IPS-NIHi7 (cell line): Measurements from ENCODE around the gene DLG1.
A peak's percentile ranks its signal among the peaks of the same experiment; 100 is the strongest.

Experiments
- DNase-seq: peaks from one replicate; pipeline ENCODE4 v3.0.0; 2012; ENCODE audit warnings: mixed read lengths; ENCODE audit errors: extremely low spot score

The DLG1 gene

GRCh38 chr3:197248341-197248740 is 50.1 kb downstream of the DLG1 start:
- DNase-seq: no peak

DNA sequence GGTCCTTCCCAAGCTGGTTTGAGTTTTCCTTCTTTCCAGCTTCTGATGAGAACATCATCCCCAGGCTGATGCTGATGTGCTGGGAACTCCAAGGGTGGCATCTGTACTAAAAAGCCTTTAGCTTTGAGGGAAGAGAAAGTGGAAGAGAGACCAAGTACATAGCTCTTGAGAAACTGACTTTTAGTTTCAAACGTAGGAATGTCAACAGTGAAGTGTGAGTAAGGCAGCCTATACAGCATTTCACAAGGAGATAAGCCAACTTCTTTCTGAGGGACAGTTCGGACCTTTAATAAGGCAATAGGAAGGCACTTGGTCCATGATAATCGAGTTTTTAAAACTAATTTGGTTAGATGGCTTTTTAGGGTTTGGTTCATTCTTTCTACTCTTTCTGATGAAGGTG is 53.7 kb downstream of the DLG1 start:
- DNase-seq: no peak

- no peak for DNase-seq
These were observed 55.5 kb downstream of the DLG1 start for GRCh38 chr3:197242784-197243432.

GRCh38 chr3:197241173-197241572 is 57.2 kb downstream of the DLG1 start:
- no peak for DNase-seq

GRCh38 chr3:197239857-197240256 is 58.6 kb downstream of the DLG1 start:
- no peak for DNase-seq

- no peak for DNase-seq
These were observed 59.6 kb downstream of the DLG1 start for GRCh38 chr3:197238842-197239241.

DNA sequence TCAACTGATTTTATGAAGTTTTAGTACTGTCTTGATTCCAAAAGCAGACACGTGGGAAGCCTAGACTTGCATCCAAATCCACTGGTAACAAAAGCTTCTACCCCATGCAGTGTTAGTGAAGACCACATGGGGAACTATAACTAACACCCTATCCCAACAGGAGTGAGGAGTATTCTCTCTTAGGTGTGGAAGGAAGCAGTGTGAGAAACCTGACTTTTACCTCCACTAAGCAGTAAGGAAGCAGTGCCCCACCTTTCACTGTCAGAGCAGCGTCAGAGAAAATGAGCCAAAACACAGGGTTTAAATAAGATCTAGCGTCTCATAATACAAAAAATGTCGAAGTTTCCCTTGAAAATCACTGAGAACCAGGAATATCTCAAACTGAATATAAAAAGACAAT is 60.5 kb downstream of the DLG1 start:
- no peak for DNase-seq

GRCh38 chr3:197236362-197236761 is 62.0 kb downstream of the DLG1 start:
- no peak for DNase-seq

DNA sequence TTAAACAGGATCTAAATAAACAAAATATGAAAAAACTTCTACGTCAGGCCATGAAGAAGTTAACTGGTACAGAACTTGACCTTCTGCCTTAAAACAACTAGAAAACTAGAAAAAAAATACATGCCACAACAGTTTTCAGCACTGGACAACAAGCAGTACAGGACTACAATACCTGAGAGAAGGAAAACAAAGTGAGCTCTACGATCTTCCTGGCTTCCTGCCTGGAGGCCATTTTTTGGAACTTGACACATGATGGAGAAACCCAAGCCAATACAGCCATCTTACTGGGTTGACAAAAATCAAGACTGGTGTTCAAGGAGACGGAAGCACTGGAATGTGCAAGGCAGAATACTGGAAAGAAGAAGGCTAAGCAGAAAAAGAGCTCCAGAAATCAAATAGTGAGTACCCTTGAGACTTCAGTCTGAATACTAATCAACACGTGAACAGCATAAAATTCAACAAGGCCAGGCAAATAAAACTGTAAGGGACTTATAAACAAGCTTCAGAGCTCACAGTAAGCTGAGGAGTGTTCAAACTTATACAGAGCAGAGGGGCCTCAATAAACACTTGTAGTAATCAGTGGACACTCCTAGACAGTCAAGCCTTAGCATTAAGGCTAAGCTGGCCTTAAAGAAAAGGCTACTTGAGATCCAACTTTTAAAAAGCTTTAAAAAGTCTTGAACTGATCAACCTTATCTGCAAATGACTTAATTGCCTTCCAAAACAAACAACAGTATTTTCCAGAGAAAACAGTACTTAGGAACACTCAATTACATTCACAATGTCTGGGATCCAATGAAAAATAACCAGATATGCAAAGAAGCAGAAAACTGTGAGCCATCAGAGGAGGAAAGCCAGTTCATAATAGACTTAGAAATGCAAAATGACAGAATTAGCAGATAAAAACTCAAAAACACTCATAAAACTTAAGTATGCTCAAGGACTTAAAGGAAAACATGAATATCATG is 63.2 kb downstream of the DLG1 start:
- DNase-seq: no peak

DNA sequence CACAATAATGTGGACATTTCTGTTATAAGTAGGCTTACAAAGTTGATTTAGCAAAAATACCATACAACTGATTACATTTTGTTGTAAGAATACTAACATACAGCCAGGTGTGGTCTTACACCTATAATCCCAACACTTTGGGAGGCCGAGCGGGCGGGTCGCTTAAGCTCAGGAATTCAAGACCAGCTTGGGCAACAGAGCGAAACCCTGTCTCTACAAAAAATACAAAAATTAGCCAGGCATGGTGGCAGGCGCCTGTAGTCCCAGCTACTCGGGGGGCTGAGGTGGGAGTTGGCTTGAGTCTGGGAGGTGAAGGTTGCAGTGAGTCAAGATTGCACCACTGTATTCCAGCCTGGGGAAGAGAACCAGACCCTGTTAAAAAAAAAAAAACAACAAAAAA is 67.1 kb downstream of the DLG1 start:
- no peak for DNase-seq

DNA sequence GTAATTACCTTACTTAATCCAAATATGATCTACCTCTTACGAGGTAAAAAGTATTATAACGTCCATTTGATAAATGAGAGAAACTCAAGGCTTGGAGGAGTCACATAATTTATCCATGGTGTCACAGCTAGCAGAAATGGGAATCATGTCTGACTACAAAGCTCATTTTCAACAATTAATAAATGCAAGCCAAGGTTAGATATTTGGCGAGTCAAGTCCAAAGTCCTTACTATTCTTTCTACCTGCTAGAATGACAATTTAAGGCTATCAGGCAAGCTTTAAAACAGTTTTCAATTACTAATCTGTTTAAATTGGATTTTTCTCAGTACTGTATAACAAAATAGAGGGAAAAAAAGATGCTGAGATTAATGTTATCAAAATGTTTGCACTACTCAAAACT is 68.6 kb downstream of the DLG1 start:
- no peak for DNase-seq

GRCh38 chr3:197229178-197229577 is 69.2 kb downstream of the DLG1 start:
- DNase-seq: no peak

DNA sequence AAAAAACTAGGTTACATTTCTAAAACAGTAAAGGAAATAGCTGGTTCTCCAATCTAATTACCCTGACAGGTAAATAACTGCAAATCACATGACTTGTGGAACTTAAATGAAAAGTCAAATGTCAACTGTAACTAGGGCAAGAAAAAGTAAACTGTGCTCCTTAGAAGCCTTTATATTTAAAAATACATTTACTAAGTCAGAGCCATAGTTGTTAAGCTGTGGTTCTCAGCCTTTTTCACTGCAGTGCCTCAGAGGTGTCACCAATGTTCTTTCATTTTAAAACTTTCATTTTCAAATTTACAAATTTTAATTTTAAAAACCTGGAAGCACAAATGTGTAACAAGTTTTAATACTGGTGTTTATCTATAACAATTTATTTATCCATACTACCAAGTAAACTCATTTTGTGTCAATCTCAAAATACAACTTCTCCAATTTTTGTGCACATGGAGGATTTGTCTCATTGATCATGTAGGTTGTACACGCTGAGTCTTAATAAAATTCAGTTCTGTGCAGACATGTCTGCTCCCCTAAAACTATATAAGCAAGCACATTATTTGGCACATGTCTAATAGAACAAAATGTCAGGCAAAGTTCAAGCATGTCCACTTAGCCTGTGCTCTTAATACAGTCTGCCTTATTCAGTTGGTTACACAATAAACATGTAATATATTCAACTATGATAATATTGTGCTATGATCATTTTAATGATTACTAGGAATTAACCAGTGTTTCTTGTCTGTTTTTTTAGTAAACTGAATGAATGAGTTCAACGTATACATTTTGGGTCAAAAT is 70.4 kb downstream of the DLG1 start:
- DNase-seq: no peak

GRCh38 chr3:197226179-197226578 is 72.2 kb downstream of the DLG1 start:
- no peak for DNase-seq

- DNase-seq: no peak
These were observed 72.8 kb downstream of the DLG1 start for GRCh38 chr3:197225579-197225978.

- DNase-seq: peak; percentile 45
These were observed 74.4 kb downstream of the DLG1 start for GRCh38 chr3:197224034-197224444.

- no peak for DNase-seq
These were observed 75.5 kb downstream of the DLG1 start for GRCh38 chr3:197222937-197223370.

- DNase-seq: no peak
These were observed 78.8 kb downstream of the DLG1 start for GRCh38 chr3:197219619-197220018.

GRCh38 chr3:197218210-197218609 is 80.2 kb downstream of the DLG1 start:
- no peak for DNase-seq

GRCh38 chr3:197216914-197217313 is 81.5 kb downstream of the DLG1 start:
- no peak for DNase-seq

DNA sequence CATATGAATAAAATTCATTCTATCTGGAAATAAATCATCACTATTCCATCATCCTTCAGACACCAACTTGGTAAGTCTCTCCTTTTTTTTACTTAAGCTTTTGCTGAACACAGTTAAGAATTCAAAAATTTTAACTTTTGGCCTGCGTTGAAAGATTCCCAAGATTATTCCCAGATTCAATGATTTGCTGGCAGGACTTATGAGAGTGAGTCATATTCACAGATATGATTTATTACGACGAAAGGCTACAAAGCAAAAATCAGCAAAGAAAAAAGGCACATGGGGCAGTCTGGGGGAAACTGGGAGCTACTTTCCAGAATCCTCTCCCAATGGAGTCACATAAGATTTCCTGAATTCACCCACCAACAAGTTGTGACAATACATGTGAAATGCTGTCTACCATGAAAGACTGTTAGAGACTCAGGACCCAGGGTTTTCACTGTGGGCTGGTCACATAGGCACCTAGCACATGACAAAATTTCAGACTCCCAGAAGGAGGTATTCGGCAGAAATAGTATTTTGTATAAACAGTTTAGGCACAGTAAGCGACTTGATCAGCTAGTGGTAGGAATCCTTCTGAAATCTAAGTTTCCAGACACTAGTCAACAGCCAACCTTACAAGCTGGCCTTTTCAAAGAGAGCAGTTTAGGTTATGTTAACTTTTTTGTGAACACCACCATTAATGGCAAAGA is 82.1 kb downstream of the DLG1 start:
- DNase-seq: no peak

GRCh38 chr3:197212290-197212689 is 86.1 kb downstream of the DLG1 start:
- peak; percentile 14 for DNase-seq
